GM19025 (cell line): ENCODE data around the gene KIF16B.

ENCODE experiments used
- ATAC-seq: cut with Tn5 transposase; IDR thresholded peaks from one replicate; pipeline ENCODE4 v1.9.1; 2021; ENCODE audit warnings: mild to moderate bottlenecking, low read depth, moderate library complexity; ENCODE audit not compliant: unreplicated experiment

The KIF16B gene

DNA sequence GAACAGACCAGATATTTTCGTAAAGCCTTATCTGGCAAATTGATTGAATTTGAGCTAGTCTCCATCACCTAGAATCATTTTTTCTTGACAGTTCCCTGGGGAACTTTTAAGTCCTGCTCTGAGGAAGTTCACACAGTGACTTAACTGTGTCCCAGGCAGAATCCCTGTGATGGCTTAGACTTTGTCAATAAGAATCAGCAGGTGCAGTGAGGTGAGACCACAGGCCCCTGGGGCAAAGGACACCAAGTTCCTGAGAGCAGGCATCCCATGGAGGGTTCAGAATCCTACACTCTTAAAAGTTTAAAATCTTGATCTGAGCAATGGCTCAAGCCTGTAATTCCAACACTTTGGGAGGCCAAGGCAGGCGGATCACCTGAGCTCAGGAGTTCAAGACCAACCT lies 13.0 kb downstream of the KIF16B start:
- no peak for ATAC-seq

DNA sequence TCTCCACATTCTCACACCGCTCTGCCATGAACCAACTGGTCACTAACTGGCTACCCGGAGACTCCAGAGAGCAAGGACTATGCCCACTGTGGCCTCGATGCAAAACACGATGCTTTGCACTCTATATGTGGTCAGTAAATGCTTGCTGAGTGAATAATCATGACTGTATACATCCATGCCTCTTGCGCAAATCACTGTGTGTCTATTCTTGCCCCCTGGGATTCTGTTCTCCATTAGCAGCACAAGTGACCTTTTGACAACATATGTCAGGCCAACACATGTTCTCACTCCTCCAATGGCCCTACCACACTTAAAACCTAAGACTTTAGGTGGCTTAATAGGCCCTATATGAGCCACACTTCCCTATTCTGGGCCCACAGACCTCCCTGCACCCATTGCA lies 16.9 kb downstream of the KIF16B start:
- no peak for ATAC-seq

DNA sequence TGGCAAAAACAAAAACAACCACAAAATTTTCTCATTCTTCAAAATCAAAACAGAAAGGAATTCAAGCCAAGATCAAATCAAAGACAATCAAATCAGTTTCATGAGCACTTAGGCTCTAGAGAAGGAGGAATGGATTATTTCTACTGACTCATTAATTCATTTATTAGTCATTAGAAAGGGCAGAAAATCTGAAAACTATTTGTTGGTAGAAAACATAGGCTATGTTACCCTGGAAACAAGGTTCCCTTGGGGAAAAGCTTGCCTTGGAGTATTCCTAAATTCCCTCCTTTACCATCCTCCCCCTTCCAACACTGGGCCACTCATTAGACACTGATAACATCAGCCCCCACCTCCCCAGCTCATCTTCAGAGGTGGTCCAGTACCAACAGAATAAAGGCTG lies 17.5 kb downstream of the KIF16B start:
- no peak for ATAC-seq

DNA sequence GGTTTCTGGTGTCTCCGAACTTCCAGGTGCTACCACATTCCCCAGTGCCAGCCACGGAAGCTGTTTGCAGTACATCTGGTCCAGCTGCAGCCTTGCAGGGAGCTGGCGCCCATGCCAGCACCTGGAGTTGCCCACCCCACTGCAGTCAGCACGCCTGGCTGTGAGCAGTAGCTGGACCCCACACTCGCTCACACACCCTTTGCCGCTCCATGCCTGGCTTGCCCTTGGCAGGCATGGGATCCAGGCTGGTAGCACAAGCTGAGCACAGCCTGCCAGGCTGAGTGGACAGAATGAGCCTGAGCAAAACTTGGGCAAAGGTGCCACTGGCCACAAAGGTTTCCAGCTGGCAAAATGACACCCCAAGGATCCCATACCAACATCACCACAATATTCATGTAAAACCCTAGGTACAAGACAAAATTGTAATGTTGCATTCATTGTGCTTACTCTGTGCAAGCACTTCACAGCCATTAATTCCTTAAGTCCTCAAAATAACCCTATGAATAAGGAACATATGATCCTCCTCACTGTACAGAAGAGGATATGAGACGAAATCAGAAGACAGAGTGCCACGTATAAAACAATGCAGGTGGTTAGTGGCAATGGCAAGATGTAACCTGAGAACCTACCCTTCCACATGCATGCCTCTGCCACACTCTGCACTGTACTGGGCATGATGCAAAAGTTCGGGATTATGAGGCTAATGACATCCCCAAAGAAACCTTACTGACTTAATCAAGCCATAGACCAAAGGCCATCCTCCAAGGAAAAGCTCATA lies 18.3 kb downstream of the KIF16B start:
- no peak for ATAC-seq

DNA sequence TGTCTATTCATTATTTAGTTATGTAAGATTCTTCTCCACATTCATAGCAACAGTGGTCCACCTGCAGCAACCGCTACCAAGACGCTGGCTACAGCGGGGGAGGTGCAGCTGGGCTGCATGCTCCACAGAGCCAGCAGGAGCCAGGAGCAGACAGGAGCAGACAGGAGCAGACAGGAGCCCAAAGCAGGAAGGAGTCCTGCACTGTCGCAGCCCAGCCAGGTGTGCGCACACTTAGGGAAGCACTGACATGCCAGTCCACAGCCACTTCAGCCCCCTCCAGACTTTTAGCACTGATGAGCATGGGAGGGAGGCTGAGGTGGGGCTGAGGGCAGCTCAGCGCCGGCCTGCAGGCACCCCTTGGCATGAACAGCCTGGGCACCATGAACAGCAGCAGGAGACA lies 19.6 kb downstream of the KIF16B start:
- no peak for ATAC-seq

DNA sequence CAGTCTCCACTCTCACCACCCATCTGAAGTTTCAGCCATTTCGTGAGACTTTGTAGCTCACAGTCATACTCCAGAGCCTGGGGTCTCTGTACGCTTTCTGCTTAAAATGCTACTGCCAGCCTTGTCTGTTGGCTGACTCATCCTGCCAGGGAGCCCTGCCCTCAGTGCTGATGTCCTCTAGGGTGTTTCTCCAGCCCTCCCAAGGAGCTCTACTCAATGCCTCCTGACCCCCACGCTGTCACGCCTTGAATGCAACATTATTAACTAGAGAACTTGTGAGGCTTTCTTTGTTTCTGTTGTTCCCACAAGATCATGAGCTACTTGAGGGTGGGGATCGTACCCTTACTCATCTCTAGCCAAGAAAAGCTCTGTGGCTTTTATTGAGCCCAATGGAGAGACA lies 20.1 kb downstream of the KIF16B start:
- ATAC-seq, result no peak

DNA sequence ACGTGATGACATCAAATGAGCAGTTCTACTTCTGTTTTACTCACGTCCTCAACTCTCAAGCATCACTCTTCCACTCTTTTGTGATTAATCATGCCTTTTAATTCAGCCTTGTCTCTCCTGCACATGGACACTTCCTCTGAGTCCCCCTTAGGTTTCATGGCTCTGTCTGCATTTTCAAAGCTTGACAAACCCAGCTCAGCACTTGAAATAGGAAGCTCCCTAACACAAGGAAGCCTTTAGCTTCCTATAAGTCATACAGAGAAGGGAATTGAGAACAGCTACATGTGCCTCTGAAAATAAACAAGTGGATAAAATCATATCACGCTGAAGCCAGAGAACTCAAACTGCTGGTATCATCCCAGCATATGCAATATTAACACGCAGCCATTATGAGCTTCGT lies 21.2 kb downstream of the KIF16B start:
- no peak for ATAC-seq

DNA sequence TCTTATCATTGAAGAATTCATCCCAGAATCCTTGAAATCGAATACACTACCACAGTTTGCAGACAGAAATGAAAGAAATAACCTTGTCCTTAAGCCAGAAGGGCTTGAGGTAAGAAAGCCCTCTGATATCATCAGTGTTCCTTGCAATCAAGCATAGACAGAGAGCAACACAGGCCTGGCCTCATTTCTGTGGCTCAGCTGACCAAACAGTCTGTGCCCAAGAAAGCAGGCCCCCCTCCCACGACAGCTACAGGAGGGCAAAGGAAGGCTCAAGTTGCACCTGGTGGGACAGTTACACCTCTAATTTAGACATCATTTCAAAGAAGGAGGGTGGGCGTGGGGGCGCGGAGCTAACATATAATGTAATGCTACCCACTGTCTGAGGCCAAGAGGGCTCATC lies 21.6 kb downstream of the KIF16B start:
- ATAC-seq, result no peak

DNA sequence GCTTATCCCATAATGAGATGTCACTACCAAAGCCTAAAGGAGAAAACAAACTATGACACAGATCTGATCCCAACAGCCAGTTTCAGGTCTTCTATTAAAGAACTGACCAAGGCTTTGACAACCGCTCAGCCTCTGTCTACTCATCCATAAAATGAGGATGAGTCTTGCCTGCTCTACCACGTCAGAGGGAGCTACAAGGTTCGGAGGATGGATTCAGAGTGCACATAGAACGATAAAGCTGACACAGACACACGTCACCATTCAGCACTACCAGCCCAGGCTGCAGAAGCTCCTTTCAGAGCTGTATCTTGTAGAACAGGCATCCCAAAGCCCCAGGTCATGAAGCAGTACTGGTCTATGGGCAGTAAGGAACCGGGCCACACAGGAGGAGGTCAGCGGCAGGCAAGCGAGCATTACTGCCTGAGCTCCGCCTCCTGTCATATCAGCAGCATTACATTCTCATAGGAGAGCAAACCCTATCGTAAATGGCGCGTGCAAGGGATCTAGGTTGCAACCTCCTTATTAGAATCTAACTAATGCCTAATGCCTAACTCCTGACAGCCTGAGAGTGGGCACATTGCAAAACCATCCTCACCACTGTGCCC lies 25.1 kb downstream of the KIF16B start:
- no peak for ATAC-seq

DNA sequence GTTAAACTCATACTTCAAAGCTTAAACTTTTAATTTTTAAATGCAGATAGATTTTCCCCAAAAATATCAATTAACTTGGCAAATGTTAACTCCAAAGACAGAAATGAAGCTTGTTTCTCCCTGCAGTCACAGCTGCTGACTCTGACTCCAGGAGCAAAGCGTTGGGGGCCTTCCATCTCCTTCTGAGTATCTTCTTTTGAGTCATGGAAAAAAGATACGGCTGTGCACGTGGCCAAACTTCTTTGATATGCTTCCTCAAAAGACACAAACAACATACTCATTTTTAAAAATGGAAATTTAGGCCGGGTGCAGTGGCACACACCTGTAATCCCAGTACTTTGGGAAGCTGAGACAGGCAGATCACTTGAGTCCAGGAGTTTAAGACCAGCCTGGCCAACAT lies 28.3 kb downstream of the KIF16B start:
- ATAC-seq, result no peak

DNA sequence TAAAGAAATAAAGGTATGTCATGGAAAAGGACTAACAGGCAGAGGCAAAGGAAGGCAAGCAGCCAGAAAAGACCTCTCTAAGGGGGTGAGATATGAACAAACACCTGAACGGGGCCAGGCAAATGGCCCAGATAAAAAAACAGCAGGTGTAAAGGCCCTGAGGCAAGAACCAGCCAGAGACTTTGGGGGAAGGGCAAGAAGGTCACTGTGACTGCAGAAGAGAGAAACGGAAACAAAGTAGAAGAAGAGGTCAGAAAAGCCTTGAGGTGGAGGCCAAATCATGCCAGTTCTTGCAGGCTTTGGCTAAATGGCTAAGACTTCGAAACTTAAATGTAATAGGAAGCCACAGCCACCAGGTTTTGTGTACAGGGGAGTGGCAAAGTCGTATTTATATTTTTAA lies 30.8 kb downstream of the KIF16B start:
- no peak for ATAC-seq

DNA sequence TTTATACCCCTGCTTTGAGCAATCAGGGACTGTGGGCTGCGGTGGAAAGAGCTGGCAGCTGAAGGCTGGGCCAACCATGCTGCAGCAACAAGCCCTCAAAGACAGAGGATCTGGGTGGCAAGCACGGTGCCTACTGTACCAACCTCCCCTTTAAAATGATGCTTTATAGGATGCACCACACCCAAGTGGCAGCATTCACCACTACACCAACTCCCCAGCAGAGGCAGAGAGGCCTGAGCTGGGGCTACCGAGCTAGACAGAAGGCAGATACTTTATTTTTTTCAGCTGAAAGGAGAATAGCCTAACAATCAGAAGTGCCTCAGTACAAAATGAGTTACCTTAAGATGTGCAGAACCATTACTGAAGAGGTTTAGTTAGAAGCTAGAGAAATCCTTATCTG lies 31.4 kb downstream of the KIF16B start:
- ATAC-seq, result no peak

DNA sequence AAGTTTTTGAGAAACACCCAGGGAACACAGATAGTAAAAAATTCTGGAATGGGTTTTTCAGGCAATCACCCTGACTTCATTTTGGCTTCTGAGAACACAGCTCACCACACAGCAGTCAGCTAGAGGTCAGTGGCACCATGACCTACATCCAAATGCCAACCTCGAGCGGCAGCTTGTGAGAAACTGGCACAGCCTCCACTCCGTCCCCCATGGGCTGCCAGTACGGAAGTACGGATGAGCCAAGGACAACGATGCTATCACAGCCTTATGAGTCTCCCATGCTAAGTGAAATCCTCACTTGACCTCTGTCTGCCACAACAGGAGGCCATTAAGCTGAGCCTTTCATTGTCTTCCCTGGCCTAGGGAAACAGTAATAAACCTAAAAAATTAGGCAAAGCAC lies 32.0 kb downstream of the KIF16B start:
- ATAC-seq, result no peak

DNA sequence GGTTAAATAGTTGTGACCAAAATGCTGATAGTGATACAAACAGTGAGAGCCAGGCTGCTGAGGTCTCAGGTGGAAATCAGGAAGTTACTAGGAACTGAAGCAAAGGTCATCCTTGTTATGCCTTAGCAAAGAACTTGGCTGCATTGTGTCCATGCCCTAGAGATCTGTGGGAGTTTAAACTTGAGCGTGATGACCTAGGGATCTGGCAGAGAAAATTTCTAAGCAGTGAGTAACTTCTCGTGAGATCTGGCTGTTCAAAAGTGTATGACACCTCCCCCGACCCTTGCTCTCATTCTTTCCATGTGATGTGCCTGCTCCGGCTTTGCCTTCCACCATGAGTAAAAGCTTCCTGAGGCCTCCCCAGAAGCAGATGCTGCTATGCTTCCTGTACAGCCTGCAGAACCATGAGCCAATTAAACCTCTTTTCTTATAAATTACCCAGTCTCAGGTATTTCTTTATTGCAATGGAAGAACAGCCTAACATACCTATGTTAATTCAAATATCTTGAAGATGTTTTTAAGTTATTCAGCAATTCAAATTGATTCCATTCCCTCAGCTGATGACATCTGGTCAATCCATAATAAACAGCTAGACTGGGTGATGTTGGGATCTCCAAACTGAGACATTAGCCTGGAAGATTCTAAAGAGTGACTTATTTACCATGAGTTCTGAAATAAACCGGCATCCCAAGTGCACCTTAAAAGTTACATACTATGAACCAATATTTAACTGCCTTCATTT lies 33.8 kb downstream of the KIF16B start:
- no peak for ATAC-seq

DNA sequence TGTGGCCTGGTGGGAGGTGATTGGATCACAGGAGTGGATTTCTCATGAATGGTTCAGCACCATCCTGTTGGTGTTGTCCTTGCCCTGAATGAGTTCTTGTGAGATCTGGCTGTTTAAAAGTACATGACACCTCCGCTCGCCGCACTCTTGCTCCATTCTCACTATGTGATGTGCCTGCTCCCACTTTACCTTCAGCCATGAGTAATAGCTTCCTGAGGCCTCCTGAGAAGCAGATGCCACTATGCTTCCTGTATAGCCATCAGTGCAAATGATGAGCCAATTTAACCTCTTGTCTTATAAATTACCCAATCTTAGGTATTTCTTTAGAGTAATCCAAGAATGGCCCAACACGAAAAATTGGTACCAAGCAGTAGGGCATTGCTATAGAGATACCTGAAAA lies 34.5 kb downstream of the KIF16B start:
- no peak for ATAC-seq

DNA sequence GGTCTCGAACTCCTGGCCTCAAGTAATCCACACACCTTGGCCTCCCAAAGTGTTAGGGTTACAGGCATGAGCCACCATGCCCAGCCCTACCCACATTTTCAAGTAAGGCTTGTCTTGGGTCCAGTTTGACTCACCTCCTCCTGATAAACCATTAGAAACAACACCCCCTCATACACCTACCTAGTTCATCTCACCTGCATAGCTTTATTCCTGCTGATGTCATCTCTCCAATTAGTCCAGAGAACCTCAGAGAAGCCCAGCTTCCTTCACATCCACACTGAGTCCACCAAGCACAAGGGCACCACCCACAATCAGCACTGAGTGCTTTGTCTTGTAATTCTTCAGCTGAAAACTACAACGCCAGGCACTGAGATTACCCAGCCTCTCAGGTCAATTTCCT lies 35.3 kb downstream of the KIF16B start:
- no peak for ATAC-seq

DNA sequence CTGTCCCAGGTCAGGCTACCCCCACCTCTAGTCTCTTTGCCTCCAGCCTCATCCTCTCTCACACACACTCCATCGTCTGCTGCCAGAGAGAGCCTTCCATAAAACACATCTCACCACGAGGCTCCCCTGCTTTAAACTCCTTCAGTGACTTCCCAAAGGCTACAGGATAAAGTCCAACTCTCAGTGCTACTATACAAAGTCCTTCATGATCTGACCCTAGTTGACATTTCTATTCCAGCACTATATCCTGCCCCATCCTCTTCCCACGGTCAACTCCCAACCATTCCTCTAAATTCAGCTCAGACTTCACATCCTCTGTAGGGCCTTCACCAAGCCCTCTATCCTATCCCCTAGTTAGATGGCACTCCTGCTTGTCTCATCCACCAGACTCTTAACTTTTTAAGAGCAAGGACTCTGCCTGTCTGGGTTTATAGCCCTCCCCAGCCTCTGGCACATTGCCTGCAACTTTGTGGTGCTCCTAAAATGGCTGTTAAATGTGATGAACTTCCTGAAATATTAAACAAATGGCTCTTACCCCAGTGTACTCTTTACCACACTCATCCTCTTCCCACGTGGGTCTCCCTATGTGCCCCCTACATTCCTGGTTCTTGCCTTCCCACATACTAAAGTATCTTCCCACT lies 36.1 kb downstream of the KIF16B start:
- no peak for ATAC-seq

DNA sequence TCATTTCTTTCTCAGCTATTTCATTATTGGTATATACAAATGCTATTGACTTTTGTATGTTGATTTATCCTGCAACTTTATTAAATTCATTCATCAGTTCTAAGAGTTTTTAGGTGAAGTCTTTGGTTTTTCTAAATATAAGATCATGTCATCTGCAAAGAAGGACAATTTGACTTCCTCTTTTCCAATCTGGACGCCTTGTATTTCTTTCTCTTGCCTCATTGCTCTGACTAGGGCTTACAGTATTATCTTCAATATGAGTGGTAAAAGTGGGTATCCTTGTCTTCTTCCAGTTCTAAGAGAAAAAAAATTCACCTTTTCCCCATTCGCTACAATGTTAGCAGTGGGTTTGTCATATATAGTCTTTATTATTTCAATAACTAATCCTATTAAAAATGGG lies 38.0 kb downstream of the KIF16B start:
- no peak for ATAC-seq

DNA sequence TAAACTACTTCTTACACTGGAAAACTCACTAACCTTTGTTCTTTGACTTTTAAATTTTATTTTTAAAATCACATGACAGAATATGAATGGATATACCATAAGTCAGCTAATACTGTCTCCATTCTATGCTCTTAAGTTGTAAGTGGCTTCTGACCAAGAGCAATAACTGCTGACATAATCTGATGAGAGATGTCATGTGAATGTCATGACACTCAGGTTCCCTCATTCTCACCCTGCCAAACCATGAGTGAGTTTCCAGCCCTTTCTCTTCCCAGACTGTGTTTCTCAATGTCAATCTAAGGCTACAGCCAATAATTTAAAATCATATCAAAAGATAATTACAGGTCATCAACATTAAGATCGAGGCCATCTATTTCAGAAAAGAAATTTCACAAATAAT lies 39.7 kb downstream of the KIF16B start:
- ATAC-seq, result no peak

DNA sequence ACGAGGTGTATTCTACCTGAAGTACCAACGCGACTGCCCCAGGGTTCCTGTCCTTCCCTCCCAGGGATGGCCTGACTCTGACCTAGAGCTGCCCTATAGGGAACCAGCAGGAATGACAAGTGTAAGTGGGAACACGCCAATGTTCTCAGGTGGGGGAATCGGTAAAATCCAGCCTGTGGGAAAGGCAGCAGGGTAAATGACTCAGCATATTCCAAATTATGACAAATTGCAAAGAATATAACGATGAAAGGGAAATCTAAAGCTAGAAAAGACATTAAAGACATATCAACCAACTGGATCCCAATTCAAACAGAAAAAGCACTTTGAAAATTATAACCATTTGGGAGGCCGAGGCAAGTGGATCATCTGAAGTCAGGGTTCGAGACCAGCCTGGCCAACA lies 41.8 kb downstream of the KIF16B start:
- no peak for ATAC-seq

DNA sequence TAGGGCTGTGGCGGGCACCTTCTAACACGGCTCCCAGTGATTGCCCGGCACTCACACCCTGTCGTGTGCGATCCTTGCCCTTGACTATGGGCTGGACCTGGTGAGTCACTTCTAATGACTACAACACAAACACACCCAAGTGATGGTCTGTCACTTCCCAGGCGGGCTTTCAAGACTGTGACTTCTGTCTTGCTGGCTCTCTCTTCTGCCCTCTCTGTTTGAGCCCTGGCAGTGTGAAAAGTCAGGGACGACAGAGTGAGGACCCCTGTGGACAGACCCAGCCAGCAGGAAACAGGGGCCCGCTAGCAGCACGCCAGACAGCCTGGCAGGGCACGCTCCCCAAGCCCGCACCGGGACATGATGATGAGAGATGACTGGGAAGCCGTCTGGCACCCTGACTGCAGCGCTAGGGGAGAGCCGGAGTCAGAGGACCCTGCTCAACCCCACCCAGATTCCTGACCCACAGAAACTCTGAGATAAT lies 43.0 kb downstream of the KIF16B start:
- ATAC-seq, result no peak
